Fibroblast of gingiva (primary cell): ENCODE measurements around the gene CD164L2.

Experiments
- DNase-seq: peaks from one replicate; pipeline ENCODE4 v3.0.0-alpha.2; 2011; ENCODE audit warnings: low read depth

The CD164L2 gene

DNA sequence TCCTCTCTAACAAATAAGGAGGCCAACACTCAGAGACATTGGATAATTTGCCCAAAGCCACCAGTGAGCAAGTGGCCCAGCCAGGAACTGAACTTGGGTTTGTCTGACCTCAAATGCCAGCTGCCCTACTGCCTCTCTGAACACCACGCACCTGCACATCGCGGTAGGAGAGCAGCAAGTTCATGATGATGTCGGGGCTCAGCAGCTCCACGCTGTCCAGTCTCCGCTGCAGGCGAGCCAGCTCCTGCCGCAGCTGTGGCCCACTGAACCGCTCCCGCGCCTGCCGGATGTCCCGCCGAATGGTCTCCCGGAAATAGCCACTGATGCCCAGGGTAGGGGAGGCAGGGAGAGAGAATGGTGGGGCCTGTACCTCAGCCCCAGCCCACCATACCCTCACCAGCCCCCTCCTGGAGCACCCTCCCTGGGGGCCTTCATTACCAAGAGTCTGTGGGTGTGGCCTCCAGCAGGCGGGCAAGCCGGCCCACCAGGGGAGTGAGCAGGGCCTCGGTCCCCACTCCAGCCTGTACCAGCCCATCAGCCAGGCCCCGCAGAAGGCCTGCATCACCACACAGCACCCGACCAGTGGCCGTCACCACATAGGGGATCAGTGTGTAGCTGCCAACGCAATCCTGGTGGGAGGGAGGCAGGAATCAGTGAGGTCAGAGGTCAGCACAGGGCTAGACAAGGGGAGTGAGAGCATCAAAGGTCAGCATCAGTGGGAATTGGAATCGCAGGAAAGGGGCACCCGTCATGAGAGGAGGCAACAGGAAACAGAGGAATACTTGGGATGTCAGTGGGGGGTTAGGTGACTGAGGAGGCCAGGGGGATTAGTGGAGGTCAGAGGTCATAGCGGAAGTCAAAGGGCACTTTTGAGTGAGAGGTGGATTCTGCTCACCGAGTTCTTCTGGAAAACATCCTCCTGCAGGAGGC is 19.1 kb downstream of the CD164L2 start:
- no peak for DNase-seq

- DNase-seq: no peak
Measured at GRCh38 chr1:27361553-27361952, 21.6 kb downstream of the CD164L2 start.

DNA sequence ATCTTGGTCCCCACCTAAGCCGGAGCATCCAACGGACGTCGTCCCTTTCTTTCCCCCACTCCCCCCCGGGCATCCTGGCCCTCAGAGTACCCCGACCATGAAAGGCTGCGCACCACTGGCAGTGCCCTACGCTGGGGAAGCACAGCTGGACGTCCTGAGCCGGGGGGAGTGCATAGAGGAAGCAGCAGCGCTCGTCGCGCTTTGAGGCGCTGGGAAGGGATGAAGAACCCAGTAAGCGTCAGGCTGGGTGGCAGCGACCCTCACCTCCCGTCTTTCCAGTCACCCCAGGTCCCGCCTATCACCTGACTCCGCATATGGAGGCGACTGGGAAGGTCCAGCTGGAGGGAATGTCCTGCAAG is 22.1 kb downstream of the CD164L2 start:
- DNase-seq: no peak

DNA sequence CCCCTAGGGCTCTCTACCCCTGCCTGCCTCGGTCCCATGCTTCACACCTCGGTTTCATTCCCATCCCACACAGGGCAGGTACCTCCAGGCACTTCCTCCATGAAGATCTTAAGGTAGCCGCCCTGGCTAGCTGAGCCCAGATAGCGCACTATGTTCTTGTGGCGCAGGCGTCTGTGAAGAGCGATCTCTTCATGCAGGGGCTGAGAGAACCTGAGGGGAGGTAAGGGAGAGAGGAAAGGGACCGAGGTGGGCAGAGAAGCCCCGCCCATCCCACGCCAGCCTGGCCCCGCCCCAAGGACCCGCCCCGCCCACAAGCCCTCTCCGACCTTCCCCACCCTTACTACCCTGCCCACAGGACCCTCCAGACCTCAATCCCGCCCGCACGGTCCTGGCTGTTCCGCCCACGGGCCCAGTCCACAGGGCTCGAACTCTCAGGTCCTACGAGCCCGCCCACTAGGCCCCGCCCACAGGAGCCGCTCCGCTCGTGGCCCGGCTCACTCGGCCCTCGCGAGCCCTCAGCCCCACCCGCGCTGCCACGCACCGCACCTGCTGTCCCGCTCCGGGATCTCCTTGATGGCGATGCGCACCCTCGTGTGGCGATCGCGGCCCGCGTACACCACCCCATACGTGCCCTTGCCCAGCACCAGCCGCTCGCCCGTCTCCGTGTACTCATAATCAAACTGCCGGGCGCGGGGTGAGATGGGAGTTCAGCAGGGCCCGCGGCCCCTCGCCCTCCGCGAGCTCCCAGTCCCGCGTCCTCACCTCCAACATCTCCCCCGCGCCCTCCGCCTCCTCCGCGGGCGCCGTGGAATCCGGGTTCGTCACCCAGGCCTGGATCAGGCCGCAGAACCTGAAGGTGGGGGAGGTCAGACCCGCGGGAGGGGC is 22.7 kb downstream of the CD164L2 start:
- no peak for DNase-seq

- DNase-seq: no peak
Measured at GRCh38 chr1:27359822-27360158, 23.3 kb downstream of the CD164L2 start.

- DNase-seq: no peak
Measured at GRCh38 chr1:27358928-27359313, 24.2 kb downstream of the CD164L2 start.

- DNase-seq: no peak
Measured at GRCh38 chr1:27358038-27358927, 24.9 kb downstream of the CD164L2 start.

GRCh38 chr1:27357281-27358037 is 25.7 kb downstream of the CD164L2 start:
- DNase-seq: peak; percentile 19

DNA sequence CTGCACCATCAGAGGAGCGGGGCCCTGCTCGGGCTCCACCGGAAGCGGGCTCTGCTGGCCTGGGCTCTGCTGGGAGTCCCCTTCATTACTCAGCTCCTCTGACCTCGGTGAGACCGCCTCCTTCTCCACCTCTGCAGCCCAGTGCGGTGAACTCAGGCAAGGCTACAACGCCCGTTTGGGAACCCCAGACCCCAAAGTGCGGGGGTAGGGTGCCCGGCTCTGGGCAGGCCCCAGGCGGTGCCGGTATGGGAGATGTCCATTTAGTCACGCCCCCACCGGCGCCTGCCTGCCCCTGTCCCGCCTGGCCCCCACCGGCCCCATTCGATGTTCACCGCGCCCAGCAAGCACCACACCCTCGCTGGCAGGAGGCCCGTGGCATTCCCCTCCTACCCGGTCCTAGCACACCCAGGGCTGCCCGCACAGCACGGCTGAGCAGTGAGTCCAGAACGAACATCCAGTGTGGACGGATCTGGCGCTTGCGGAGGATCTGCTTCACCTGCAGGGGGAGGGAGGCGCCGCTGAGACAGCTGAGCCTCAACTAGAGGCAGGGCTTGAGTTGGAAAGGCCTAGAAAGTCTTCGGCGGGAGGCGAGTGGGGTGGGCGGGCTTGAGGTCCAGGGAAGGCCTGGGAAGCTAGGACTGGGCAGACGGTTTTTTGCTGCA is 26.4 kb downstream of the CD164L2 start:
- no peak for DNase-seq

DNA sequence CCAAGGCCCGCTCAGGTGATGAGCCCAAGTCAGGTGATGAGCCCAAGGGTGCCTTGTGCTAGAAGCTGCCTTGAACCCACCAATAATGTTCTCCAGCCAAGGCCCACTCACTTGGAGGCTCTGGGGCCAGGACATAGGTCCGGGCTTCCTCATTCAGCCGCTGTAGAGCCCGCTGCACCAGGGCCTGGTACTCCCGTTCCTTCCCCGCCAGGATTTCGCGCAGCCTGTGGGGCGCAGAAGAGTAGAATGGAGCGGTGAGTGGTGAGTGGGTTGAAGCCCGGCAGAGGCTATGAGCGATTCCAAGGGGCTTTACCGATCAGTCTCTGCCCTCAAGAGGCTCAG is 26.9 kb downstream of the CD164L2 start:
- DNase-seq: no peak

GRCh38 chr1:27355683-27356082 is 27.4 kb downstream of the CD164L2 start:
- no peak for DNase-seq

GRCh38 chr1:27353629-27354028 is 29.5 kb downstream of the CD164L2 start:
- no peak for DNase-seq

- DNase-seq: no peak
Measured at GRCh38 chr1:27353166-27353565, 30.0 kb downstream of the CD164L2 start.

DNA sequence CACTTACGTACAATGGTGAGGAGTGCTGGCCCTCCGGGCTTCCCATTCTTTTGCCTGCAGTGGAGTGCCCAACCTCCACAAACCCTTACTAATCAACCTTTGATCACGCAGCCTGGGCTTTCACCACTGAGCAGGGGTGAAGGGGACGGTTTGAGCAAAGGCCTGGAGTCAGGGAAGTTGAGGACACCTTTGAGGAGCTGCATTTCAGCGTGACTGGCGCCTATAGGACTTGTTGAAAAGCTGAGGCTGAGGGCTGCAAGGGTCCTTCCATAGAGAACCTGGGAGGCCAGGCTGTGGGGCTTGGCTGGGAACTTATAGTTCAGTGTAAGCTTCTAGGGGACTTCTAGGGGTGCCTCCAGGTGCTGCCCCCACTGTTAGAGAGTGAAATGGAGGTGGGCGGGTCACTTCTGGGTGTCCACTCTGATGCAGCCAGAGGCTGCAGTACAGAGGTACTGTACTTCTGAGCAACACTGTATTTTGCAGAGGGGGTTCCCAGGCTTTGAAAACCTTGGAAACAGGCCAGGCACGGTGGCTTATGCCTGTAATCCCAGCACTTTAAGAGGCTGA is 31.5 kb downstream of the CD164L2 start:
- DNase-seq: no peak

DNA sequence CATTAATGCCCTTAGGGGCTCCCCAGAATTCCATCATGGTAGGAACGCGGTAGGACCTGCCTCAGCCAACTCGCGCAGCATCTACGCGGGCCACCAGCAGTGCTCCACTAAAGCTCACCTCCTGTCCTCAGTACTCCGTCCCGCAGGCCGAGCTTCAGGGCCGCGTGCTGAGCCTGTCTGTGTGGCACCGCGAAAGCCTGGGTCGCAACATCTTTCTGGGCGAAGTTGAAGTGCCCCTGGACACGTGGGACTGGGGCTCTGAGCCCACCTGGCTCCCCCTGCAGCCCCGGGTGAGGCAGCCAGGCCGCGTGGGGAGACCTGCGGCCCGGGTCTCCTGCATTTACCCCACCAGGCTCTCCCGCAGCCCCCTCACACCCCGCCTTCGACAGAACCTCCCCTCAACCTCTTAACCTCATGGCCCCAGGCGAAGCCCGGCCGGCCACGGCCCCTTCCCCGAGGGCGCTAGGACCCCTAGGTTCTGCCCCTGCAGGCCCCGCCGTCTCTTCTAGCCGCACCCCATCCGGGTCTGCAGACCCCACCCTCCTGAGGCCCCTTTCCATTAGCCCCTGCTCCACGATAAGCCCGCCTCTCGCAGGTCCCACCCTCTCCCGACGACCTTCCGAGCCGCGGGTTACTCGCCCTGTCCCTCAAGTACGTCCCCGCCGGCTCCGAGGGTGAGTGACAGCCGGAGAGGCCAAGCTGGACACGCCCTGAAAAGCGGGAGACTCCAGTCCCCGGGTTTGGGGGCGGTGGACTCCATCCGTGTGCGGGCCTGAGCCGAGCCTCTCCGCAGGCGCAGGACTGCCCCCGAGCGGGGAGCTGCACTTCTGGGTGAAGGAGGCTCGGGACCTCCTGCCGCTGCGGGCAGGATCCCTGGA is 32.2 kb downstream of the CD164L2 start:
- no peak for DNase-seq

GRCh38 chr1:27349784-27350662 is 33.1 kb downstream of the CD164L2 start:
- peak; percentile 60 for DNase-seq

GRCh38 chr1:27348861-27349783 is 34.0 kb downstream of the CD164L2 start:
- no peak for DNase-seq
